ENCODE results near the gene FAM120C. TPM values are rescaled to one million over a fixed set of nuclear protein-coding genes. Genes with fewer than 3 reads are reported as not detected.

FAM120C gene
- total and polyA plus RNA-seq, 10 of the 15 experiments (the other 5 are each of a cell fraction or from before 2014, with no cell fraction given) = 1.3 to 9.8 (median 4.9) TPM

- no TSS peak for BruUV-seq (replicated peaks)
- ChIA-PET SMC1A (ENCODE audit: uncharacterized antibody, unreplicated experiment) (interaction anchor here (0.5 to 0.7 kb wide), 3 partner anchors 10 to 20 kb away, joined by 3 read pairs; no protein-coding TSS in a partner anchor), POLR2A (no interaction called here), RAD21 (ENCODE audit: unreplicated experiment) (no interaction called here), CTCF (interaction anchor here (0.5 to 1.8 kb wide), 2 partner anchors 14 to 1157 kb away, joined by 3 to 4 read pairs; no protein-coding TSS in a partner anchor)
- no peak overlapping the region for H3K9ac ChIP-seq (ENCODE audit: control insufficient read depth, insufficient read depth, low read length)
- DNase-seq (ENCODE audit: low read depth, low spot score) (no peak), FAIRE-seq (no peak), ATAC-seq (no peak)
- WGBS (ENCODE audit: insufficient coverage, insufficient replicate concordance, low lambda C conversion rate, missing lambda C conversion rate) = 46% methylated on average over 2 of the region's 2 CpGs
- no peaks in the 10 kb centered on the region for H3K79me2 ChIP-seq (ENCODE audit: control insufficient read depth, insufficient read depth, low read length)
- H3K9me3 ChIP-seq (replicated peaks; ENCODE audit: control insufficient read depth, insufficient read depth, low read length) = no peaks in the 10 kb centered on the region
- no peaks in the 10 kb centered on the region for H4K20me1 ChIP-seq (ENCODE audit: control insufficient read depth, insufficient read depth)
- H3K4me3 ChIP-seq = no peak overlapping the region
- H2AFZ ChIP-seq (ENCODE audit: control insufficient read depth, low read depth, low read length) = no peak overlapping the region
- H3K4me1 ChIP-seq (ENCODE audit: control insufficient read depth, insufficient read depth, low read length) = no peaks in the 10 kb centered on the region
- intact Hi-C loops (cut with micrococcal nuclease; ENCODE audit: unreplicated experiment) = no loop called here
- H3K36me3 ChIP-seq (ENCODE audit: control insufficient read depth in 2 of 2, insufficient read depth in 2 of 2, low read length in 1 of 2) = no peaks in the 10 kb centered on the region
- no peaks in the 10 kb centered on the region for H3K27me3 ChIP-seq (replicated peaks in 1 of 2; ENCODE audit: control insufficient read depth in 2 of 2, insufficient read depth in 2 of 2, low read length in 1 of 2)
- H3K4me2 ChIP-seq (ENCODE audit: control insufficient read depth, insufficient read depth) = no peak overlapping the region
- no peak overlapping the region for H3K27ac ChIP-seq (ENCODE audit: control insufficient read depth, insufficient read depth)
- TF ChIP-seq FOS (IDR thresholded peaks at IDR 0.05; ENCODE audit: borderline replicate concordance, extremely low read depth, insufficient read length) (no peak), CREB1 (IDR thresholded peaks at IDR 0.05; ENCODE audit: low read depth) (no peak), TAF1 (IDR thresholded peaks at IDR 0.05; ENCODE audit: borderline replicate concordance, low read depth, low read length) (no peak), PAX5 (IDR thresholded peaks at IDR 0.05; ENCODE audit: borderline replicate concordance, low read depth, low read length) (no peak), NFIC (IDR thresholded peaks at IDR 0.05; ENCODE audit: low read depth, low read length) (no peak), ZNF592 (IDR thresholded peaks at IDR 0.05) (no peak), ZZZ3 (IDR thresholded peaks at IDR 0.05; ENCODE audit: control insufficient read depth, insufficient read length, low read depth) (no peak), POLR2A (IDR thresholded peaks at IDR 0.05; ENCODE audit: low read depth, low read length) (no peak), SREBF2 (IDR thresholded peaks at IDR 0.05; ENCODE audit: low read length) (no peak), USF2 (IDR thresholded peaks at IDR 0.05; ENCODE audit: borderline replicate concordance, low read depth, low read length) (no peak), RB1 (IDR thresholded peaks at IDR 0.05; ENCODE audit: borderline replicate concordance) (no peak), ESRRA (IDR thresholded peaks at IDR 0.05; ENCODE audit: low read length) (no peak), MYB (IDR thresholded peaks at IDR 0.05; ENCODE audit: borderline replicate concordance, low read depth, low read length) (no peak), ZNF274 (IDR thresholded peaks at IDR 0.05; ENCODE audit: insufficient read depth, insufficient read length) (no peak), NR2F1 (conservative IDR thresholded peaks at IDR 0.05) (no peak)
- in situ Hi-C loops (cut with MboI) = no loop called here
These were observed 106.2 kb downstream of the FAM120C start for GRCh38 chrX:54076903-54077302.

All from GM12878 (cell line).